H9 (cell line): Measurements from ENCODE around the gene CD9. TPM values are rescaled to one million over a fixed set of nuclear protein-coding genes. Genes with fewer than 3 reads are reported as not detected.

ENCODE experiments used
- DNase-seq: peaks from one replicate; pipeline ENCODE4 v3.0.0-alpha.2; 2017
- H2AFZ ChIP-seq: one replicate; pipeline ENCODE4 v1.6.1; 2013; ENCODE audit warnings: mild to moderate bottlenecking, low read length, control low read depth, moderate library complexity
- H2AK5ac ChIP-seq: 2 replicates; pipeline ENCODE4 v1.6.1; 2013; ENCODE audit warnings: low read length, control low read depth, mixed read lengths; ENCODE audit not compliant: insufficient read length
- H2BK120ac ChIP-seq: one replicate; pipeline ENCODE4 v1.6.1; 2013; ENCODE audit warnings: low read depth, mild to moderate bottlenecking, low read length, control low read depth, inconsistent platforms; ENCODE audit not compliant: poor library complexity, severe bottlenecking
- H2BK12ac ChIP-seq: 2 replicates; pipeline ENCODE4 v1.6.1; 2013; ENCODE audit warnings: low read length, control low read depth, mixed read lengths, low read depth; ENCODE audit not compliant: insufficient read length
- H2BK15ac ChIP-seq: 2 replicates; pipeline ENCODE4 v1.6.1; 2013; ENCODE audit warnings: low read depth, low read length, control low read depth
- H2BK20ac ChIP-seq: one replicate; pipeline ENCODE4 v1.6.1; 2013; ENCODE audit warnings: low read depth, mild to moderate bottlenecking, low read length, control low read depth, inconsistent platforms; ENCODE audit not compliant: poor library complexity, severe bottlenecking
- H2BK5ac ChIP-seq: 2 replicates; pipeline ENCODE4 v1.6.1; 2013; ENCODE audit warnings: low read length, control low read depth, mixed read lengths; ENCODE audit not compliant: insufficient read length
- H3K14ac ChIP-seq: 2 replicates; pipeline ENCODE4 v1.6.1; 2013; ENCODE audit warnings: low read length, control low read depth; ENCODE audit not compliant: insufficient read depth
- H3K18ac ChIP-seq: 2 replicates; pipeline ENCODE4 v1.6.1; 2013; ENCODE audit warnings: low read depth, mild to moderate bottlenecking, mixed read lengths, low read length, control low read depth; ENCODE audit not compliant: insufficient read length
- H3K23ac ChIP-seq: 2 replicates; pipeline ENCODE4 v1.6.1; 2013; ENCODE audit warnings: low read length, control low read depth, mixed read lengths, low read depth; ENCODE audit not compliant: insufficient read length
- H3K23me2 ChIP-seq: 2 replicates; pipeline ENCODE4 v1.6.1; 2013; ENCODE audit warnings: low read depth, mild to moderate bottlenecking, mixed read lengths, low read length, control low read depth; ENCODE audit not compliant: insufficient read length, poor library complexity, severe bottlenecking
- H3K27ac ChIP-seq: 2 replicates; pipeline ENCODE4 v1.5.1; 2013; ENCODE audit warnings: low read length, control low read depth, mixed read lengths, low read depth; ENCODE audit not compliant: insufficient read length
- H3K27me3 ChIP-seq: 2 replicates; pipeline ENCODE4 v1.6.1; 2013; ENCODE audit warnings: low read length, control low read depth, inconsistent platforms; ENCODE audit not compliant: insufficient read depth
- H3K4ac ChIP-seq: 2 replicates; pipeline ENCODE4 v1.6.1; 2013; ENCODE audit warnings: low read depth, mild to moderate bottlenecking, control low read depth, inconsistent platforms, low read length, moderate library complexity
- H3K4me1 ChIP-seq: 2 replicates; pipeline ENCODE4 v1.6.1; 2013; ENCODE audit warnings: low read length, control low read depth, inconsistent platforms; ENCODE audit not compliant: insufficient read depth
- H3K4me2 ChIP-seq: 2 replicates; pipeline ENCODE4 v1.6.1; 2013; ENCODE audit warnings: low read length, control low read depth, mixed read lengths; ENCODE audit not compliant: insufficient read length, insufficient read depth
- H3K56ac ChIP-seq: 2 replicates; pipeline ENCODE4 v1.6.1; 2013; ENCODE audit warnings: low read depth, mild to moderate bottlenecking, mixed read lengths, low read length, control low read depth; ENCODE audit not compliant: insufficient read length
- H3K79me1 ChIP-seq: 2 replicates; pipeline ENCODE4 v1.6.1; 2013; ENCODE audit warnings: low read depth, mild to moderate bottlenecking, moderate library complexity, low read length, control low read depth, inconsistent platforms; ENCODE audit not compliant: insufficient read depth, poor library complexity, severe bottlenecking
- H3K79me2 ChIP-seq: 2 replicates; pipeline ENCODE4 v1.6.1; 2013; ENCODE audit warnings: low read length, control low read depth, inconsistent platforms; ENCODE audit not compliant: insufficient read depth
- H3K9ac ChIP-seq: 2 replicates; pipeline ENCODE4 v1.6.1; 2013; ENCODE audit warnings: low read length, control low read depth, mixed read lengths; ENCODE audit not compliant: insufficient read length; ENCODE audit errors: extremely low read depth
- H3K9me3 ChIP-seq: one replicate; pipeline ENCODE4 v1.6.1; 2013; ENCODE audit warnings: low read depth, low read length, inconsistent platforms; ENCODE audit not compliant: control insufficient read depth
- H3T11ph ChIP-seq: one replicate; pipeline ENCODE4 v1.6.1; 2013; ENCODE audit warnings: mild to moderate bottlenecking, low read length, control low read depth, inconsistent platforms
- H4K20me1 ChIP-seq: one replicate; pipeline ENCODE4 v1.6.1; 2013; ENCODE audit not compliant: control insufficient read depth, insufficient read length, insufficient read depth
- H4K5ac ChIP-seq: 2 replicates; pipeline ENCODE4 v1.6.1; 2013; ENCODE audit warnings: low read depth, mild to moderate bottlenecking, mixed read lengths, low read length, control low read depth; ENCODE audit not compliant: insufficient read length
- H4K8ac ChIP-seq: replicated peaks from 2 replicates; pipeline ENCODE4 v1.6.1; 2013; ENCODE audit warnings: low read length, control low read depth, mixed read lengths, low read depth; ENCODE audit not compliant: insufficient read length
- H4K91ac ChIP-seq: 2 replicates; pipeline ENCODE4 v1.6.1; 2013; ENCODE audit warnings: low read depth, mild to moderate bottlenecking, moderate library complexity, mixed read lengths, low read length, control low read depth; ENCODE audit not compliant: insufficient read length
- H3K27ac Mint-ChIP-seq, 3 experiments: 2 replicates in 2 of 3; 3 replicates in 1 of 3; pipeline ENCODE4 v1.8.0; 2020 to 2021; ENCODE audit warnings: mixed read lengths in 3 of 3, mild to moderate bottlenecking in 1 of 3, moderate library complexity in 1 of 3
- H3K27me3 Mint-ChIP-seq: 2 replicates; pipeline ENCODE4 v1.8.0; 2021; ENCODE audit warnings: low read depth, mild to moderate bottlenecking, moderate library complexity, mixed read lengths
- H3K36me3 Mint-ChIP-seq, 3 experiments: 2 replicates in 2 of 3; 3 replicates in 1 of 3; pipeline ENCODE4 v1.8.0; 2020 to 2021; ENCODE audit warnings: low read depth in 3 of 3, mixed read lengths in 3 of 3; ENCODE audit not compliant: insufficient read depth in 1 of 3
- H3K4me1 Mint-ChIP-seq, 2 experiments: 2 replicates each; pipeline ENCODE4 v1.8.0; 2020; ENCODE audit warnings: mixed read lengths in 2 of 2
- H3K4me3 Mint-ChIP-seq, 2 experiments: 2 replicates in 1 of 2; 3 replicates in 1 of 2; pipeline ENCODE4 v1.8.0; 2020 to 2021; ENCODE audit warnings: mild to moderate bottlenecking in 2 of 2, mixed read lengths in 2 of 2, moderate library complexity in 1 of 2
- H3K9me3 Mint-ChIP-seq, 2 experiments: 2 replicates in 1 of 2; 3 replicates in 1 of 2; pipeline ENCODE4 v1.8.0; 2020; ENCODE audit warnings: mild to moderate bottlenecking in 2 of 2, mixed read lengths in 2 of 2, moderate library complexity in 1 of 2
- WGBS: extraction: QIAGEN DNeasy Blood & Tissue Kit; methylation state at CpG from one replicate; pipeline ENCODE4 v1.1.7; 2013; ENCODE audit warnings: missing lambda C conversion rate, low lambda C conversion rate, mixed read lengths; ENCODE audit not compliant: insufficient read length; ENCODE audit errors: extremely low coverage; 5-methylcytosine and 5-hydroxymethylcytosine counted together
- total RNA-seq: library from RNA; stranded (reverse); gene quantifications from 2 replicates; pipeline ENCODE4 v1.2.1, GENCODE V29; 2021
- TF ChIP-seq, protein P1 (sequence below): fragments of 200-600 bp; sonication (generic); conservative IDR thresholded peaks from 3 replicates; pipeline ENCODE4 v1.8.0; 2021; ENCODE audit warnings: antibody characterized with exemption, mild to moderate bottlenecking

The CD9 gene
- total RNA-seq, 1 experiment from 2014 or later: 132 TPM

DNA sequence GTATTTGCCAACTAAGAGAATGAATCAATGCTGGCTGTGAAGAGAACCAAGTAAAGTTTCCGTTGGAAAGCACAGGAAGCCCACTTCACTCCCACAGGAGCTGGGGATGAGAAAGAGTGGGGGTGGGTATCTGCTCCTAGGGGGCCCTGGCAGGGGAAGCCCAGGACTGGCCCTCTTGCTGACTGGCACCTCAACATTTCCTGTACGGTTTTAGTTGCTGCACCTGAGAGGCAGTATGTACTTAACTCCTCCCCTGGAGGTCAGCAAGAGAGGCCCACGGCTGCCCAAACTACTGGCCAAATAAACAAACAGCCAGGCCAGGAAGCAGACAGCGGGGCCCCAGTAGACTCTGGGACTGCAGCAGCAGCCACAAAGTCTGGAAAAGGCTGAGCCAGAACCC lies 41.9 kb upstream of the CD9 start:
- H3T11ph ChIP-seq: no peak overlapping the region
- no peaks in the 10 kb centered on the region for H3K23me2 ChIP-seq
- no peak overlapping the region for H3K14ac ChIP-seq
- H3K27me3 ChIP-seq: no peaks in the 10 kb centered on the region
- no peak overlapping the region for H3K9ac ChIP-seq
- Mint-ChIP-seq H3K4me3 (no peak overlapping the region), H3K36me3 (no peaks in the 10 kb centered on the region), H3K27ac (no peak overlapping the region), H3K9me3 (no peaks in the 10 kb centered on the region), H3K4me1 (peaks cover 8 to 12% of the 10 kb centered on the region in 2 experiments; a peak in 3 of 4 replicates), H3K27me3 (peaks cover 7% of the 10 kb centered on the region)
- DNase-seq: no peak
- H3K18ac ChIP-seq: no peak overlapping the region
- no peak overlapping the region for H3K56ac ChIP-seq
- TF ChIP-seq, protein P1, sequence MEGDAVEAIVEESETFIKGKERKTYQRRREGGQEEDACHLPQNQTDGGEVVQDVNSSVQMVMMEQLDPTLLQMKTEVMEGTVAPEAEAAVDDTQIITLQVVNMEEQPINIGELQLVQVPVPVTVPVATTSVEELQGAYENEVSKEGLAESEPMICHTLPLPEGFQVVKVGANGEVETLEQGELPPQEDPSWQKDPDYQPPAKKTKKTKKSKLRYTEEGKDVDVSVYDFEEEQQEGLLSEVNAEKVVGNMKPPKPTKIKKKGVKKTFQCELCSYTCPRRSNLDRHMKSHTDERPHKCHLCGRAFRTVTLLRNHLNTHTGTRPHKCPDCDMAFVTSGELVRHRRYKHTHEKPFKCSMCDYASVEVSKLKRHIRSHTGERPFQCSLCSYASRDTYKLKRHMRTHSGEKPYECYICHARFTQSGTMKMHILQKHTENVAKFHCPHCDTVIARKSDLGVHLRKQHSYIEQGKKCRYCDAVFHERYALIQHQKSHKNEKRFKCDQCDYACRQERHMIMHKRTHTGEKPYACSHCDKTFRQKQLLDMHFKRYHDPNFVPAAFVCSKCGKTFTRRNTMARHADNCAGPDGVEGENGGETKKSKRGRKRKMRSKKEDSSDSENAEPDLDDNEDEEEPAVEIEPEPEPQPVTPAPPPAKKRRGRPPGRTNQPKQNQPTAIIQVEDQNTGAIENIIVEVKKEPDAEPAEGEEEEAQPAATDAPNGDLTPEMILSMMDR: no peak
- no peaks in the 10 kb centered on the region; the same call in 1 of the 2 replicates for H3K4me1 ChIP-seq
- no peaks in the 10 kb centered on the region for H3K79me1 ChIP-seq
- no peak overlapping the region for H4K91ac ChIP-seq
- H4K20me1 ChIP-seq: no peaks in the 10 kb centered on the region
- H3K4me2 ChIP-seq: no peak overlapping the region
- no peaks in the 10 kb centered on the region for H3K79me2 ChIP-seq
- H3K9me3 ChIP-seq: no peaks in the 10 kb centered on the region
- no peak overlapping the region for H2BK12ac ChIP-seq
- no peak overlapping the region for H2BK20ac ChIP-seq
- no peak overlapping the region for H4K5ac ChIP-seq
- no CpG with 5 or more reads among the region's 4 CpGs for WGBS
- H2AFZ ChIP-seq: no peak overlapping the region
- no peak overlapping the region for H2BK5ac ChIP-seq
- H2BK120ac ChIP-seq: no peak overlapping the region
- H3K23ac ChIP-seq: no peak overlapping the region
- H2AK5ac ChIP-seq: no peak overlapping the region
- H3K27ac ChIP-seq: no peak overlapping the region
- H3K4ac ChIP-seq: no peak overlapping the region
- no peak overlapping the region for H4K8ac ChIP-seq
- H2BK15ac ChIP-seq: no peak overlapping the region
